Muscle layer of colon (tissue), 2 donors: ENCODE data around the gene TNFSF12.

Experiments used
- H3K27ac ChIP-seq: one replicate; pipeline ENCODE4 v1.7.0; 2013; ENCODE audit warnings: low read depth, mild to moderate bottlenecking, low read length, moderate library complexity
- H3K27me3 ChIP-seq, 2 donors: one replicate each; pipeline ENCODE4 v1.7.0; 2013; ENCODE audit warnings: low read length in 2 of 2, mild to moderate bottlenecking in 2 of 2; ENCODE audit not compliant: insufficient read depth in 2 of 2, control insufficient read depth in 1 of 2
- H3K36me3 ChIP-seq: one replicate; pipeline ENCODE4 v1.7.0; 2013; ENCODE audit warnings: mild to moderate bottlenecking, low read length; ENCODE audit not compliant: insufficient read depth
- H3K4me1 ChIP-seq: one replicate; pipeline ENCODE4 v1.7.0; 2013; ENCODE audit warnings: mild to moderate bottlenecking, low read length; ENCODE audit not compliant: insufficient read depth
- H3K4me3 ChIP-seq, 2 donors: one replicate each; pipeline ENCODE4 v1.7.0; 2013; ENCODE audit warnings: low read length in 2 of 2, low read depth in 1 of 2, mild to moderate bottlenecking in 1 of 2, moderate library complexity in 1 of 2
- H3K9ac ChIP-seq: one replicate; pipeline ENCODE4 v1.7.0; 2013; ENCODE audit warnings: low read length
- H3K9me3 ChIP-seq: one replicate; pipeline ENCODE4 v1.7.0; 2013; ENCODE audit warnings: mild to moderate bottlenecking, low read length
- donor health status: abdominal sarcoma.
- donor health status: Adenocarcinoma of cecum.

TNFSF12 gene

GRCh38 chr17:7549401-7550055 is 670 bp downstream of the TNFSF12 start:
- Histone ChIP-seq H3K9ac (peak overlapping the region; percentile 83), H3K4me3 (peak overlapping the region; percentile 43 to 87), H3K4me1 (peaks cover 9% of the 10 kb centered on the region), H3K27ac (peak overlapping the region; percentile 97), H3K27me3 (no peaks in the 10 kb centered on the region), H3K36me3 (peaks cover 20% of the 10 kb centered on the region), H3K9me3 (no peaks in the 10 kb centered on the region)

GRCh38 chr17:7550344-7550743 is 1.5 kb downstream of the TNFSF12 start:
- H3K27me3 ChIP-seq: no peaks in the 10 kb centered on the region
- H3K4me1 ChIP-seq: peaks cover 9% of the 10 kb centered on the region
- H3K9me3 ChIP-seq: no peaks in the 10 kb centered on the region
- peak overlapping the region in 1 of 2 donors; percentile 87 for H3K4me3 ChIP-seq
- peak overlapping the region; percentile 83 for H3K9ac ChIP-seq
- H3K36me3 ChIP-seq: peaks cover 20% of the 10 kb centered on the region
- H3K27ac ChIP-seq: peak overlapping the region; percentile 97

- no peaks in the 10 kb centered on the region for H3K27me3 ChIP-seq
- H3K9me3 ChIP-seq: no peaks in the 10 kb centered on the region
- no peak overlapping the region for H3K9ac ChIP-seq
- H3K4me1 ChIP-seq: peaks cover 9% of the 10 kb centered on the region
- H3K4me3 ChIP-seq: no peak overlapping the region
- H3K36me3 ChIP-seq: peaks cover 20% of the 10 kb centered on the region
- no peak overlapping the region for H3K27ac ChIP-seq
Measured at GRCh38 chr17:7551396-7551795, 2.5 kb downstream of the TNFSF12 start.

- H3K9ac ChIP-seq: no peak overlapping the region
- no peak overlapping the region for H3K4me3 ChIP-seq
- H3K27ac ChIP-seq: no peak overlapping the region
- H3K36me3 ChIP-seq: peaks cover 20% of the 10 kb centered on the region
- no peaks in the 10 kb centered on the region for H3K9me3 ChIP-seq
- peaks cover 14% of the 10 kb centered on the region for H3K4me1 ChIP-seq
- H3K27me3 ChIP-seq: no peaks in the 10 kb centered on the region
Measured at GRCh38 chr17:7552621-7553051, 3.8 kb downstream of the TNFSF12 start.

GRCh38 chr17:7553356-7553755 is 4.5 kb downstream of the TNFSF12 start:
- H3K27ac ChIP-seq: no peak overlapping the region
- peaks cover 21% of the 10 kb centered on the region for H3K4me1 ChIP-seq

GRCh38 chr17:7555320-7555948 is 6.6 kb downstream of the TNFSF12 start:
- no peak overlapping the region for H3K9ac ChIP-seq
- H3K27me3 ChIP-seq: no peaks in the 10 kb centered on the region
- H3K4me3 ChIP-seq: no peak overlapping the region
- peaks cover 34% of the 10 kb centered on the region for H3K4me1 ChIP-seq
- no peaks in the 10 kb centered on the region for H3K9me3 ChIP-seq
- H3K36me3 ChIP-seq: peaks cover 20% of the 10 kb centered on the region
- H3K27ac ChIP-seq: no peak overlapping the region

More at GRCh38 chr17:7553356-7553755, 4.5 kb downstream of the TNFSF12 start:
- no peaks in the 10 kb centered on the region for H3K27me3 ChIP-seq
- H3K9me3 ChIP-seq: no peaks in the 10 kb centered on the region
- H3K4me3 ChIP-seq: no peak overlapping the region
- no peak overlapping the region for H3K9ac ChIP-seq
- H3K36me3 ChIP-seq: peaks cover 20% of the 10 kb centered on the region

- Histone ChIP-seq H3K27me3 (no peaks in the 10 kb centered on the region), H3K27ac (peak overlapping the region; percentile 96), H3K4me1 (peaks cover 39% of the 10 kb centered on the region), H3K9me3 (no peaks in the 10 kb centered on the region), H3K36me3 (peaks cover 9% of the 10 kb centered on the region), H3K9ac (no peak overlapping the region), H3K4me3 (no peak overlapping the region)
Measured at GRCh38 chr17:7556627-7557026, 7.8 kb downstream of the TNFSF12 start.

- peaks cover 39% of the 10 kb centered on the region for H3K4me1 ChIP-seq
- no peaks in the 10 kb centered on the region for H3K9me3 ChIP-seq
- peaks cover 8% of the 10 kb centered on the region for H3K36me3 ChIP-seq
- H3K4me3 ChIP-seq: peak overlapping the region in 1 of 2 donors; percentile 39
- peak overlapping the region; percentile 91 for H3K9ac ChIP-seq
- no peaks in the 10 kb centered on the region for H3K27me3 ChIP-seq
- peak overlapping the region; percentile 96 for H3K27ac ChIP-seq
Measured at GRCh38 chr17:7557147-7557764, 8.4 kb downstream of the TNFSF12 start.

- Histone ChIP-seq H3K27ac (peak overlapping the region; percentile 96), H3K27me3 (no peaks in the 10 kb centered on the region), H3K9ac (peak overlapping the region; percentile 91), H3K4me1 (peaks cover 45% of the 10 kb centered on the region), H3K4me3 (peak overlapping the region; percentile 4 to 39), H3K36me3 (peaks cover 8% of the 10 kb centered on the region), H3K9me3 (no peaks in the 10 kb centered on the region)
Measured at GRCh38 chr17:7557775-7558543, 9.1 kb downstream of the TNFSF12 start.

- H3K9me3 ChIP-seq: no peaks in the 10 kb centered on the region
- peak within 1 kb of the TSS; percentile 96 for H3K27ac ChIP-seq
- peaks cover 52% of the 10 kb centered on the region for H3K4me1 ChIP-seq
- peaks cover 6% of the 10 kb centered on the region for H3K36me3 ChIP-seq
- peak within 1 kb of the TSS; percentile 91 for H3K9ac ChIP-seq
- peak within 1 kb of the TSS; percentile 4 to 39 for H3K4me3 ChIP-seq
- H3K27me3 ChIP-seq: no peaks in the 10 kb centered on the region
Measured at GRCh38 chr17:7558544-7559319, 9.9 kb downstream of the TNFSF12 start, which contains the start of gene TNFSF13. Gene TNFSF13 (plus strand): TSS chr17:7558750. CDS start chr17:7559040, 290 bp downstream.
